GM06990 (cell line): ENCODE results near the gene PRRX2.

ENCODE experiments used
- DNase-seq: peaks from one replicate; pipeline ENCODE4 v3.0.0-alpha.2; 2011; ENCODE audit not compliant: insufficient read length; ENCODE audit errors: extremely low read depth
- H3K27me3 ChIP-seq: replicated peaks from 2 replicates; pipeline ENCODE4 v1.6.0; 2011; ENCODE audit warnings: low read length; ENCODE audit not compliant: control insufficient read depth, insufficient read depth
- H3K36me3 ChIP-seq: 2 replicates; pipeline ENCODE4 v1.5.1; 2011; ENCODE audit warnings: low read length; ENCODE audit not compliant: control insufficient read depth, insufficient read depth
- H3K4me3 ChIP-seq: replicated peaks from 2 replicates; pipeline ENCODE4 v1.5.1; 2011; ENCODE audit warnings: low read depth, mild to moderate bottlenecking, control low read depth, low read length
- TF ChIP-seq, protein P1 (sequence below): IDR thresholded peaks from 2 replicates; pipeline ENCODE4 v1.5.1; 2011; ENCODE audit warnings: low read length, control low read depth, mild to moderate bottlenecking, inconsistent platforms; ENCODE audit not compliant: insufficient read depth, poor library complexity, severe bottlenecking

PRRX2 gene

DNA sequence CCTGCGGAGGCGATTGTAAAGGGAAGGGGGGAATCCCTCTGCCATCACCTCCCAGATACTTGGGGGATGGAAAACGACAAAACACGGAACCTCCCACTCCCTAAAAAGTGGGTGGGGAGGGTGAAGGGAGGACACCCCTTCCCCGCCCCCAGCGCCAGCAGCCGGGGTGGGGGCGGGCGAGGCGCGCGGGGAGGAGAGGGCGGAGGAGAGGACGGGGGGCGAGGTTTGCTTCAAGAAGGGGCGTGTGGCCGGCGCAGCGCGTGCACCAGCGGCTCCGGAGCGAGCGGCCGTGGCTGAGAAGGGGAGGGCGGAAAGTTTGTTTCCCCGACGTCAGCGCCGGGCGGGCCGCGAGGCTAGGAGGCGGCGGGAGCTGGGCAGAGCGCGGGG is at the start of gene PRRX2:
PRRX2 (plus strand) TSS at position 259 of the 387 bp plus-strand sequence. CDS start 221 bp downstream, outside the sequence.
- H3K36me3 ChIP-seq, result no peaks in the 10 kb centered on the region
- H3K27me3 ChIP-seq, result no peaks in the 10 kb centered on the region; the same call in 1 of the 2 replicates
- TF ChIP-seq, protein P1, sequence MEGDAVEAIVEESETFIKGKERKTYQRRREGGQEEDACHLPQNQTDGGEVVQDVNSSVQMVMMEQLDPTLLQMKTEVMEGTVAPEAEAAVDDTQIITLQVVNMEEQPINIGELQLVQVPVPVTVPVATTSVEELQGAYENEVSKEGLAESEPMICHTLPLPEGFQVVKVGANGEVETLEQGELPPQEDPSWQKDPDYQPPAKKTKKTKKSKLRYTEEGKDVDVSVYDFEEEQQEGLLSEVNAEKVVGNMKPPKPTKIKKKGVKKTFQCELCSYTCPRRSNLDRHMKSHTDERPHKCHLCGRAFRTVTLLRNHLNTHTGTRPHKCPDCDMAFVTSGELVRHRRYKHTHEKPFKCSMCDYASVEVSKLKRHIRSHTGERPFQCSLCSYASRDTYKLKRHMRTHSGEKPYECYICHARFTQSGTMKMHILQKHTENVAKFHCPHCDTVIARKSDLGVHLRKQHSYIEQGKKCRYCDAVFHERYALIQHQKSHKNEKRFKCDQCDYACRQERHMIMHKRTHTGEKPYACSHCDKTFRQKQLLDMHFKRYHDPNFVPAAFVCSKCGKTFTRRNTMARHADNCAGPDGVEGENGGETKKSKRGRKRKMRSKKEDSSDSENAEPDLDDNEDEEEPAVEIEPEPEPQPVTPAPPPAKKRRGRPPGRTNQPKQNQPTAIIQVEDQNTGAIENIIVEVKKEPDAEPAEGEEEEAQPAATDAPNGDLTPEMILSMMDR, result no peak
- no peak within 1 kb of the TSS for H3K4me3 ChIP-seq
- DNase-seq, result no peak

DNA sequence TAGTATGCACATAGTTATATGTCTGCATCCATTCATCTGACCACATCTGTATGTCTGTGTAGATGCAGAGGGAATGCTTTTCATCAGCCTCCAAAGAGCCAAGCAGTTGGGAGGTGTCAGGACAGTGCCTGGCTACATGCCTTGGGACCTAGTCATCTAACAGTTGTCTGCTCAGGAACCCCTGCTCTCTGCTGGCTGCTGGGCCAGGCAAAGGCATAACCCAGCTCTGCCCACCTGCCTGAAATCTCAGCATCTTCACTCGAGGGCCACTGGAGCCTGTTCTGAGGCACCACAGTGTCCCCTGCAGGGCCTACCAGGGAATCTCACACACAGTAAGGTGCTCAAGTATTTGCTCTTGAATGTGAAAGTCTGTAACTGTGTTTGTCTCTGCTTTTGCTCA is 48.3 kb upstream of the PRRX2 start:
- Histone ChIP-seq H3K27me3 (no peaks in the 10 kb centered on the region; the same call in 1 of the 2 replicates), H3K36me3 (no peaks in the 10 kb centered on the region), H3K4me3 (no peak overlapping the region)
- no peak for DNase-seq
- TF ChIP-seq, protein P1, result peak; percentile 56

DNA sequence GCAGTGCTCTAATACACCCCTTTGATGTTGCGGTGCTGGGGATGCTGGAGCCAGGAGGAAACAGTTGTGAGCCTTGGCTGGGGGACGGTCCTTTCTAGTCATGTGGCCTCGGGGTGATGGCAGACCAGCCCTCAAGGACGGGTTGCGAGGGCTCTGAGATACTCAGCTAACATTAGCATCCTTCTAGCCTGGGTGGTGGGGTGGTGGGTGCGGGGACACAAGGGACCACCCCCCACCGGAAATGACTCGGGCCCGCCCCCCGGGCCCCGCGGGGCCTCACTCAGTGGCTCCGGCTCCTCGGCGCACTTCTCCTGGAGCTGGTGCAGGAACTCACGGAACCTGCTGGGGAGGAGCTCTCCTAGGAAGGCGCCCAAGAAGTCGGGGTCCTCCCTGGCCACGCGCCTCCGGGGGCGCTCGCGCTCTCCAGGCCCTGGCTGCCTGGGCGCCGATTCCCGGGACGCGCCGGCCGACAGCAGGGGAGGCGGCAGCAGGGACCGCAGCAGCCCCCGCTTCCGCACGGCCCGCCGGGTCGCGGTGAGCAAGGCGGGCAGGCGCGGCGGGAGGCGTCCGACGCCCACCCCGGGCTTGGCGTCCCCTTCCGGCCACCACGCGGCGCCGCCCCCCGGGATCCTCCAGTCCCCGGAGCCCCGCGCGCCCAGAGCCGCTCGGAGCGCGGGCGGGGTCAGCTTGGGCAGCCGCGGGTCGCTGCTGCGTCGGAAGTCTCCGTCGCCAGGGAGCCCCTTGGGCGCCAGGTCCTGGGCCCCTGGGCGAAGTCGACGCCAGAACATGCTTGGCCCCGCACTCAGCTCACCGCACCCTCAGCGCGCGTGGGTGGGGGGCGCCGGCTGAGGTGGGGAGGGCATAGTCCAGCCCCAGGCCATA is 45.4 kb upstream of the PRRX2 start:
- Histone ChIP-seq H3K36me3 (no peaks in the 10 kb centered on the region), H3K27me3 (no peaks in the 10 kb centered on the region; the same call in 1 of the 2 replicates), H3K4me3 (no peak overlapping the region)
- no peak for DNase-seq
- TF ChIP-seq, protein P1, result peak; percentile 10

DNA sequence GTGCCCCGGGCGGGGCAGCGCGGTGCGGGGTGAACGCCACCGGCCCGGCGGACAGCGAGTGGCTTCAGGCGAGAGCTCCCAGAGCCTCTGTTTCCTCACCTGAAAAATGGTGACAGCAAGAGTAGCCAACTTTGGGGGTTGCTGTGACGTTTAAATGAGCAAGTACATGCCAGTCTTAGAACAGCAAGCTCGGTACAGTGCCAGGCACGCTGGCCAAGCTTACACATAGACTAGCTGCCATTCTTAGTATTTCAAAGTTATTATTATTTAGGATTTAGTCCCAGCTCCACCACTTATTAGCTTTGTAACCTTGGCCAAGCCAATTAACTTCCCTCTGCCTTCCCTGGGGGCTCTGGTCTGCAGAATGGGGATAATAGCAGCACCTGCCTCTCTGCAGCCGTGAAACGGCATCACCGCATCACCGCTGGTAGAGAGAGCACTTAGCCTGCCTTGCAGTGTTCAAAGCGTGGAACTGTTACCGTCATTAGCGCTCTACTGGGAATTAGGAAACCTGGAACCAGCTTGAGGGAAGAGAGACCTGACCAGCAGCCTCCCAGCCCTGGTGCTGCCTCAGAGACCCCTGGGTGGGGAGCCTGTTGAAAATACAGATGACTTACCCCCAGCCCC is 44.7 kb upstream of the PRRX2 start, which contains the start of gene C9orf50:
C9orf50 (minus strand) TSS at position 433 of the 627 bp plus-strand sequence. CDS start 527 bp downstream, outside the sequence.
- no peaks in the 10 kb centered on the region; the same call in 1 of the 2 replicates for H3K27me3 ChIP-seq
- no peak for DNase-seq
- H3K36me3 ChIP-seq, result no peaks in the 10 kb centered on the region
- TF ChIP-seq, protein P1, result no peak
- no peak within 1 kb of the TSS for H3K4me3 ChIP-seq

DNA sequence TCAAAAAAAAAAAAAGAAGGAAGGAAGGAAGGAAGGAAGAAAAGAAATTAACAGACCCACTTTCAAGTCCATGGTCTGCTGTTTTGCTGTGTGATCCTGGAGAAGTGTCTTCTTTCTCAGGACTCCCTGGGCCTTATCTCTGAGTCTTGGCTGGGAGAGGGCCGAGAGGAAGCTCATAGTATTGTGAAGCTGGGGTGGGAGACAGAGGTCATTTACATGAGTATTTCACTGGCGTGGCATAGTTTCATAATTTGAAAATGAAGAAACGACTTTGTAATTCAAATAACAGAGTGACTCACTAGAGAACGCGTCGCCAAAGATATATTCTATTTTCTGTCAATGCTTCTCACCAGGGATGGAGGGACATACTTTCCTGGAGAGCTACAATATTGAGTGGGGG is 42.1 kb upstream of the PRRX2 start:
- H3K27me3 ChIP-seq, result no peaks in the 10 kb centered on the region; the same call in 1 of the 2 replicates
- no peak for DNase-seq
- TF ChIP-seq, protein P1, result no peak
- H3K36me3 ChIP-seq, result no peaks in the 10 kb centered on the region
- H3K4me3 ChIP-seq, result no peak overlapping the region
